Large intestine (tissue), 3 donors: ENCODE results near the gene TMEM235. TPM values are rescaled to one million over a fixed set of nuclear protein-coding genes. Genes with fewer than 3 reads are reported as not detected.

ENCODE experiments used
- DNase-seq, 2 donors: peaks; one replicate each; pipeline versions ENCODE4 v3.0.0 to v3.0.0-alpha.2; 2013
- H3K27ac ChIP-seq: one replicate; pipeline ENCODE4 v1.5.1; 2013; ENCODE audit warnings: low read length
- H3K27me3 ChIP-seq: 2 replicates; pipeline ENCODE4 v1.6.1; 2013; ENCODE audit warnings: low read length; ENCODE audit not compliant: control insufficient read depth, insufficient read depth
- H3K36me3 ChIP-seq: 2 replicates; pipeline ENCODE4 v1.6.1; 2013; ENCODE audit warnings: low read length; ENCODE audit not compliant: control insufficient read depth, insufficient read depth
- H3K4me1 ChIP-seq: one replicate; pipeline ENCODE4 v1.6.1; 2013; ENCODE audit warnings: low read length; ENCODE audit not compliant: control insufficient read depth, insufficient read depth
- H3K4me3 ChIP-seq: one replicate; pipeline ENCODE4 v1.5.1; 2013; ENCODE audit warnings: low read length
- H3K9me3 ChIP-seq: one replicate; pipeline ENCODE4 v1.6.1; 2013; ENCODE audit warnings: mild to moderate bottlenecking, low read depth, low read length, moderate library complexity; ENCODE audit not compliant: control insufficient read depth
- WGBS: methylation state at CpG from one replicate; pipeline ENCODE4 v1.1.5; 2013; ENCODE audit warnings: low lambda C conversion rate; ENCODE audit not compliant: insufficient coverage; 5-methylcytosine and 5-hydroxymethylcytosine counted together
- polyA plus RNA-seq: library from polyadenylated mRNA; unstranded; fragments of 120-200 nt; gene quantifications from one replicate; pipeline ENCODE4 v1.2.1, GENCODE V29; 2013

The TMEM235 gene
- polyA plus RNA-seq, 1 donor = 0.10 TPM

- Histone ChIP-seq H3K4me1 (peaks cover 4% of the 10 kb centered on the region), H3K9me3 (peaks cover 4% of the 10 kb centered on the region), H3K36me3 (peaks cover 26% of the 10 kb centered on the region), H3K4me3 (no peak overlapping the region), H3K27ac (no peak overlapping the region), H3K27me3 (no peaks in the 10 kb centered on the region)
- DNase-seq = no peak
- WGBS = no CpG with 5 or more reads among the region's 6 CpGs
Measured at GRCh38 chr17:78200451-78200850, 31.0 kb upstream of the TMEM235 start.

- H3K9me3 ChIP-seq = peaks cover 4% of the 10 kb centered on the region
Measured at GRCh38 chr17:78202666-78203065, 28.8 kb upstream of the TMEM235 start.

GRCh38 chr17:78204387-78205123 lies 26.9 kb upstream of the TMEM235 start:
- DNase-seq = no peak
- peaks cover 1% of the 10 kb centered on the region for H3K9me3 ChIP-seq
- peaks cover 2% of the 10 kb centered on the region for H3K4me1 ChIP-seq
- no peak overlapping the region for H3K27ac ChIP-seq
- no peaks in the 10 kb centered on the region for H3K27me3 ChIP-seq
- H3K4me3 ChIP-seq = no peak overlapping the region
- no CpG with 5 or more reads among the region's 22 CpGs for WGBS
- H3K36me3 ChIP-seq = peaks cover 26% of the 10 kb centered on the region

More at GRCh38 chr17:78202666-78203065, 28.8 kb upstream of the TMEM235 start:
- DNase-seq = no peak
- Histone ChIP-seq H3K27ac (no peak overlapping the region), H3K27me3 (no peaks in the 10 kb centered on the region), H3K36me3 (peaks cover 25% of the 10 kb centered on the region), H3K4me3 (no peak overlapping the region), H3K4me1 (peaks cover 4% of the 10 kb centered on the region)
- WGBS = no CpG with 5 or more reads among the region's 8 CpGs

GRCh38 chr17:78205124-78205775 lies 26.2 kb upstream of the TMEM235 start:
- no peak for DNase-seq
- H3K27ac ChIP-seq = no peak overlapping the region
- H3K4me3 ChIP-seq = no peak overlapping the region
- H3K4me1 ChIP-seq = no peaks in the 10 kb centered on the region
- H3K27me3 ChIP-seq = no peaks in the 10 kb centered on the region
- no peaks in the 10 kb centered on the region for H3K9me3 ChIP-seq
- no CpG with 5 or more reads among the region's 17 CpGs for WGBS
- peaks cover 26% of the 10 kb centered on the region for H3K36me3 ChIP-seq

GRCh38 chr17:78206298-78206697 lies 25.1 kb upstream of the TMEM235 start:
- Histone ChIP-seq H3K27me3 (no peaks in the 10 kb centered on the region), H3K36me3 (peaks cover 26% of the 10 kb centered on the region), H3K9me3 (no peaks in the 10 kb centered on the region), H3K27ac (no peak overlapping the region), H3K4me3 (no peak overlapping the region), H3K4me1 (no peaks in the 10 kb centered on the region)
- WGBS = 73% methylated on average over 2 of the region's 7 CpGs
- DNase-seq = no peak

- H3K4me3 ChIP-seq = no peak overlapping the region
- H3K36me3 ChIP-seq = peaks cover 22% of the 10 kb centered on the region
- DNase-seq = no peak
- H3K27ac ChIP-seq = no peak overlapping the region
- no peaks in the 10 kb centered on the region for H3K9me3 ChIP-seq
- WGBS = 100% methylated on average over 1 of the region's 3 CpGs
- H3K4me1 ChIP-seq = no peaks in the 10 kb centered on the region
- no peaks in the 10 kb centered on the region for H3K27me3 ChIP-seq
Measured at GRCh38 chr17:78208486-78208885, 22.9 kb upstream of the TMEM235 start.

GRCh38 chr17:78210111-78210510 lies 21.3 kb upstream of the TMEM235 start:
- H3K36me3 ChIP-seq = peaks cover 16% of the 10 kb centered on the region
- WGBS = no CpG with 5 or more reads among the region's 10 CpGs

GRCh38 chr17:78211032-78211431 lies 20.4 kb upstream of the TMEM235 start:
- WGBS = 57% methylated on average over 2 of the region's 11 CpGs
- H3K27me3 ChIP-seq = no peaks in the 10 kb centered on the region
- no peaks in the 10 kb centered on the region for H3K9me3 ChIP-seq
- peaks cover 8% of the 10 kb centered on the region for H3K36me3 ChIP-seq
- no peak overlapping the region for H3K4me3 ChIP-seq
- peaks cover 3% of the 10 kb centered on the region for H3K4me1 ChIP-seq
- no peak for DNase-seq
- no peak overlapping the region for H3K27ac ChIP-seq

More at GRCh38 chr17:78210111-78210510, 21.3 kb upstream of the TMEM235 start:
- H3K4me1 ChIP-seq = peaks cover 3% of the 10 kb centered on the region
- DNase-seq = no peak
- H3K4me3 ChIP-seq = no peak overlapping the region
- no peaks in the 10 kb centered on the region for H3K9me3 ChIP-seq
- no peaks in the 10 kb centered on the region for H3K27me3 ChIP-seq
- no peak overlapping the region for H3K27ac ChIP-seq

- Histone ChIP-seq H3K27ac (no peak within 1 kb of the TSS), H3K9me3 (no peaks in the 10 kb centered on the region), H3K4me3 (peak within 1 kb of the TSS; percentile 74), H3K27me3 (no peaks in the 10 kb centered on the region), H3K4me1 (peaks cover 3% of the 10 kb centered on the region), H3K36me3 (no peaks in the 10 kb centered on the region)
- DNase-seq = peak; percentile 73 to 79
- no CpG with 5 or more reads among the region's 60 CpGs for WGBS
Measured at GRCh38 chr17:78214016-78214705, 17.3 kb upstream of the TMEM235 start, which contains the start of gene BIRC5. TSS of gene BIRC5 (plus strand) at chr17:78214253. CDS start at chr17:78214317, 64 bp downstream.

- no peak overlapping the region for H3K27ac ChIP-seq
- peak overlapping the region; percentile 74 for H3K4me3 ChIP-seq
Measured at GRCh38 chr17:78214706-78215061, 16.7 kb upstream of the TMEM235 start.

More at GRCh38 chr17:78214706-78215061, 16.7 kb upstream of the TMEM235 start:
- 60% methylated on average over 1 of the region's 5 CpGs for WGBS
- no peaks in the 10 kb centered on the region for H3K9me3 ChIP-seq
- H3K4me1 ChIP-seq = peaks cover 3% of the 10 kb centered on the region
- no peak for DNase-seq
- H3K27me3 ChIP-seq = no peaks in the 10 kb centered on the region
- no peaks in the 10 kb centered on the region for H3K36me3 ChIP-seq
